DMS79 treated with DMSO at 0.1 percent for 48 hours (cell line): ENCODE results near the gene SLC37A4.
A peak's percentile ranks its signal among the peaks of the same experiment; 100 is the strongest.
"Not testable (repeated sequence)": the region's sequence is repeated elsewhere in the genome, so short reads cannot be mapped to it uniquely, and the experiment has no call there.

Source experiments
- DNase-seq: peaks from one replicate; lab custom pipeline; 2025; lab: John Stamatoyannopoulos, UW

Gene SLC37A4

DNA sequence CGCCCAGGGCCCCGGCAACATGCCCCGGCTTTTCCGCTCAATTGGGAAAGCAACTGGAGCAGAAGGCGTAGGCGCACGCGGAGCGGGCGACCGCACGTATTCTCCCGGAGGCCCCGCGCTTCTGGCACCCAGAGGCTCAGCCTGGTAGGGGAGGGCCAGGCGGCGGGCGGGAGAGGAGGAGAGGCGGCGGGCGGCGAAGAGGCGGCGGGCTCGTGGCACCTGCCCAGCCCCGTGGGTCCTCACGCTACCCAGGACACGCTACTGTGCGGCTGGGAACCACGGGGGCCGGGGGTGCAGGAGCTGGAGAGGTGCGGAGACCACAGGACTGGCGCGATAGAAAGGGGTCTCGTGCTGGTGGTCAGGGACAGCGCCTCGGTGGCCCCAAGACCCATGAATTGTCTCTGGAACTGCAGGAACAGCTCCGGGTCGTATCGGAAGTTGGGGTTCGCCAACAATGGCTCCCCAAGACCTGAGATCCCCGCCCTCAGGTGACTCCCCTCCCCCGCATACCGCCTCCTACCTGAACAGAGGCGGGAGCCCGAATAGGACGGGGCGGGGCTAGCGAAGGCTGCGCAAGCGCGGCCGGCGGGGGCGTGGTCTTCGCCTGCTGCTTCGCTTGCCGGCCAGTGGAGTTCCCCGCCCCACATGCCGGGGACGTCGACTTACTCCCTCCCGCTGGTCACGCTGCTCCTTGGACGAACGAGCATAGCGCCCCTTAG lies at the start of gene SLC37A4:
Gene SLC37A4, minus strand, starts transcription at position 549 of the 719 bp plus-strand sequence.
- peak; percentile 98 for DNase-seq

DNA sequence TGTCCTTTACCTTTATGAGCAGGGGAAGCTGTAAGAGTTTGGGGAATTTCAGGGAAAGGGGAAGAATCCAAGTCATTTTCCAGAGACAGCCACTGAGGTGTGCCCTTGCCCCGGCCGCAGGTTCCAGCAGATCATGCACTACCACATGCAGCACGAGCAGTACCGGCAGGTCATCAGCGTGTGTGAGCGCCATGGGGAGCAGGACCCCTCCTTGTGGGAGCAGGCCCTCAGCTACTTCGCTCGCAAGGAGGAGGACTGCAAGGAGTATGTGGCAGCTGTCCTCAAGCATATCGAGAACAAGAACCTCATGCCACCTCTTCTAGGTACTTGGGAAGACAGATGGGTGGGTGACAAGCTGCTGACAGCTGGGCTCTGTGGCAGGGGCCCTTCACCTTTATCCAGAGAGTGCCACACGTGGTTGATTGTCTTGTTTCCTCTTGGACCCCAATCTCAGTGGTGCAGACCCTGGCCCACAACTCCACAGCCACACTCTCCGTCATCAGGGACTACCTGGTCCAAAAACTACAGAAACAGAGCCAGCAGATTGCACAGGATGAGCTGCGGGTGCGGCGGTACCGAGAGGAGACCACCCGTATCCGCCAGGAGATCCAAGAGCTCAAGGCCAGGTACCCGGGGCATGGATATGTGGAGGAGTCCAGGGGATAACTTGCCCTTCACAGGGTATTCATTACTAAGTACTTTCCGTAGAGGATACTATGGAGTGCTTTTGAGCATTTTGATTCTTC lies 48.2 kb upstream of the SLC37A4 start:
- no peak for DNase-seq

DNA sequence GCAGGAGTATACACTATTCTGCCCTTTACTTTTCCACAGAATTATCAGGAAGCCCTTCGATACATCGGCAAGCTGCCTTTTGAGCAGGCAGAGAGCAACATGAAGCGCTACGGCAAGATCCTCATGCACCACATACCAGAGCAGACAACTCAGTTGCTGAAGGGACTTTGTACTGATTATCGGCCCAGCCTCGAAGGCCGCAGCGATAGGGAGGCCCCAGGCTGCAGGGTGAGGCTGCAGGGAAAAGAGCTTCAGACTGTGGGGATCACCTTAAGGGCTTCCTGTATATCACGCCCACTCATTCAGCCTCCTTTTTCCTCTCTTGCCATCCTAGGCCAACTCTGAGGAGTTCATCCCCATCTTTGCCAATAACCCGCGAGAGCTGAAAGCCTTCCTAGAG lies 47.2 kb upstream of the SLC37A4 start:
- DNase-seq: no peak

DNA sequence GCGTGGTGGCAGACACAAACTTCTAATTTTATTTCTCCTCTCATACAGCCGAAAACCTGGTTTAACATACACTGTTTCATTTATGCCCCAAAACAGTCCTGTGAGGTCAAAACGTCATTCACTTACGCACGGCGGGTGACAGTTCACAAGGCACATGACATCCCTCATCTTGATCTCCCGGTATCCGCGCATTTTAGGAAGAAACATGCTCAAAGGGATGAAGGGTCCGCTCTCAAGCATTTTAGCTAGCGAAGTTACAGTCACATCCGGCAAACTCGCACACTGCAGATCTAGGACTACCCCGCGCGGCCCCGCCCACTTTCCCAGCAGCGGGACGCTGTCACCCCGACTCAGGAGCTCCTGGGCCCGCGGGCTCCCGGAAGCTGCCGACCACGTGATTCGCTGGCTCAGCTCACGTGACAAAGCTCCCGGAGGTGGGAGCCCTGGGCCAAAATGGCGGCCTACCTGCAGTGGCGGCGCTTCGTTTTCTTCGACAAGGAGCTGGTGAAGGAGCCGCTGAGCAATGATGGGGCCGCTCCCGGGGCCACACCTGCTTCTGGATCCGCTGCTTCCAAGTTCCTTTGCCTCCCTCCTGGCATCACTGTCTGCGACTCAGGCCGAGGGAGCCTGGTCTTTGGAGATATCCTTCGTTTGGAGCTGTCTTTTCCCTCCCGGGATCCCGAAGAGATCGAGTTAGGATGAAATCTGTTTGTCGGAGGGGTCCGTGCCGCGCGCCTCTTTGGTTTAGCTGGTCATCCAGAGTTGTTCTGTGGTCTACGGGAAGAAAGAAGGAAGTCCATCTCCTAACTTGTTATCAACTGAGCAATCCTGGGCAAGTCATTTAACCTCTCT lies 36.9 kb upstream of the SLC37A4 start, which contains the start of gene VPS11:
Gene VPS11, plus strand, starts transcription at position 448 of the 852 bp plus-strand sequence. Its CDS starts 6 bp downstream, at position 454.
- DNase-seq: peak; percentile 95

DNA sequence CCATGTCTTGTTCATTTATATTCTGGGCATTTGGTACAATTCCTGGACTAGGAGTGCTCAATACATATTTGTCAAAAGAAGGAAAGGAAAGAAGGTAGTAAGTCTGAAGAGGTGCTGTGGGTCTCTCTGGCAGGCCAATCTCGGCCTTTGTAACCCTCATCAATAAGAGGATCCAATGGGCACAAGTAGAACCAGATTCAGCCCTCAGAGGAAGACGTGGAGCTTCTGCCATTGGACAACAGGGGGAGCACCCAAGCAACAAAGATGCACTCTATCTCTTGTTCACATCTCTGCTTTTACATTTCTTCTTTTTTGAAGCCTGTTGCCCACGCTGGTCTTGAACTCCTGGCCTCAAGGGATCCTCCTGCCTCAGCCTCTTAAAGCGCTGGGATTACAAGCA lies 34.7 kb upstream of the SLC37A4 start:
- DNase-seq: no peak

DNA sequence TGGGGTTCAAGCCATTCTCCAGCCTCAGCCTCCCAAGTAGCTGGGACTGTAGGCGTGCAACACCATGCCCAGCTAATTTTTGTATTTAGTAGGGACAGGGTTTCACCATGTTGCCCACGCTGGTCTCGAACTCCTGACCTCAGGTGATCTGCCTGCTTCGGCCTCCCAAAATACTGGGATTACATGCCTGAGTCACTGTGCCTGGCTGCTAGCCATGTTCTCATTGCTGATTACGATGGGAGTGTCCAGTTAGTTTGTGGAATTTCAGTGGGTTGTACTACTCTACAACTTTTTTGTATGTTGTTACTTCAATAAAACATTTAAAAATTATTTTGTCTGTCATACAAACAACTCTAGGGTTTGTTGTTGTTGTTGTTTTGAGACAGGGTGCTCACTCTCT lies 32.1 kb upstream of the SLC37A4 start:
- DNase-seq: no peak

DNA sequence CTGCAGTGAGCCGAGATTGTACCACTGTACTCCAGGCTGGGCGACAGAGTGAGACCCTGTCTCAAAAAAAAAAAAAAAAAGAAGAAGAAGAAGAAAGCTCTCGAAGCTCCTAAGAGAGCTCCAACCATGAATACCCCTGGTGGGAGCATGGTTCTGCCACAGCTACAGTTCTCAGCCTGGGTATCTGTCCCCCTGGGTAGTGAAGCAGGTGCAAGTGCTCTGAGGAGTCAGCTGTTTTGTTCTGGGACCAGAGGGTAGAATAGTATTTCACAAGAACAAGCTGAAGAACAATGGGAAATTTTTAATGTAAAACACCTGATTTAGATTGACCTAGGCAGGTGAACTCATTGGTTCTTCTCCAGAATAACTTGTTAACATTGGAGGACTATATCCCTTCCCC lies 30.6 kb upstream of the SLC37A4 start:
- no peak for DNase-seq

DNA sequence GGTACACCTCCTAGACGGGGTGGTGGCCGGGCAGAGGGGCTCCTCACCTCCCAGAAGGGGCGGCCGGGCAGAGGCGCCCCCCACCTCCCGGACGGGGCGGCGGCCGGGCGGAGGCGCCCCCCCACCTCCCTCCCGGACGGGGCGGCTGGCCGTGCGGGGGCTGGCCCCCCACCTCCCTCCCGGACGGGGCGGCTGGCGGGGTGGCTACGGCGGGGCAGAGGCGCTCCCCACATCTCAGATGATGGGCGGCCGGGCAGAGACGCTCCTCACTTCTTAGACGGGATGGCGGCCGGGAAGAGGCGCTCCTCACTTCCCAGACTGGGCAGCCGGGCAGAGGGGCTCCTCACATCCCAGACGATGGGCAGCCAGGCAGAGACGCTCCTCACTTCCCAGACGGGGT lies 28.5 kb upstream of the SLC37A4 start:
- DNase-seq: not testable (repeated sequence)

DNA sequence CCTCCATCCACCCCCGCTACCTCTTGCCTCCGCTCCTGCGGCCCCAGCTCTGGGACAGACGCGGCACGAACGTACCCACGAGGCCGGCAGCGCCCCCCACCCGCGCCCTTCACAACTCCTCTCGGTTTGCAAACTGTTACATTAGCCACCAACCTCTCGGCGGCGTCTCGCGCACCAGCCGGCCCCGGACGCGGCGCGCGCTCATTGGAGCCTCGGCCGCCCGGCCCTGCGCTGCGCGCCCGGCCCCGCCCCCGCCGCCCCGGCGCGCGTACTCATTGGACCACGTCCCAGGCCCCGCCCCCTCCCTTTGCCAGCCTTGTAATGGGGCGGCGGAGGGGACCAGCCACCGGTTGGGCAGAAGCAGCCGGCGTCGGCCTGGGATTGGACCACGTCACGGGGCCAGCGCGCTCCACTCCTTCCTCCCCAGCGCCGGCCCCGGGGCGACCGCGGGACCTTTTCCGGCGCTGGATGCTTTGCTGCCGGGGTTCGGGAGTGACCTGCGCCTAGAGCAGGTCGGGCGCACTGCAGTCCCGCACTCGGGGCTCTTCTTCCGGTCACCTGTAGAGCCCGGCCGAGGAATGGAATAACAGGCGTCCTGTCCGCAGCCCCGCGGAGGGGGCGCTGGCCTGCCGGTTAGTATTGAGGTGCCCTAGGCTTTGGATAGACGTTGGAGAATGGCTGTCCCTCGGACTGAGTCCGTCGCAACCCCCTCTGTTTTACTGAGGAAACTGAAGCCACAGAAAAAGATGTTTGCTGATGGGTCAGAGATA lies 26.5 kb upstream of the SLC37A4 start, which contains the start of gene HYOU1:
Gene HYOU1, minus strand, starts transcription at position 206 of the 770 bp plus-strand sequence. CDS start 1,045 bp downstream, outside the sequence.
- DNase-seq: peak; percentile 98

DNA sequence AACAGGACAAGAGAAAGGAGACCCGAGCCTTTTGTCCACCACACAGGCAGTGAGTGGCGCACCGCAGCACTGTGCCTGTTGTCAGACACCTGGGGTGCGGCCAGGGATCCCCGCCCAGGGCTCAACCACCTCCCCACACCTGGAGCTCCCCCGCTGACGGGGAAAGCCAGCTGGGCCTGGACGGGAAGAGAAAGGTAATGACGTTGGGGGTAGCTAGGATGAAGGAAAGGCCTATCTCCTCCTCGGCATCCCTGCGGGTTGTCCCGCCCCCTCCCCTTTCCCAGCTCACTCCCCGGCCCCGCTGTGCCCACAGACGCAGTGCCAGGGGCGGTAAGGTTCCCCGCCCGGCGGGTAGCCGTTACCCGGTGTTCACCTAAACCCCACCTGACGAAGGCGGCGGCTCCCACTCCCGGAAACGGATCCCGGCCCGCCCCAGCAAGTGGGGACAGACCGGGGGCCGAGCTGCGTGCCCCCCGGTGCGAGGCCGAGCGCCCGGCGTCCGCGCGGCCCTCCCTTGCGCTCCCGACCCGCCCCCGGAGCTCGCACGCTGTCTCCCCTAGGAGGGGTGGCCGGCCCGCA lies 25.8 kb upstream of the SLC37A4 start:
- no peak for DNase-seq

DNA sequence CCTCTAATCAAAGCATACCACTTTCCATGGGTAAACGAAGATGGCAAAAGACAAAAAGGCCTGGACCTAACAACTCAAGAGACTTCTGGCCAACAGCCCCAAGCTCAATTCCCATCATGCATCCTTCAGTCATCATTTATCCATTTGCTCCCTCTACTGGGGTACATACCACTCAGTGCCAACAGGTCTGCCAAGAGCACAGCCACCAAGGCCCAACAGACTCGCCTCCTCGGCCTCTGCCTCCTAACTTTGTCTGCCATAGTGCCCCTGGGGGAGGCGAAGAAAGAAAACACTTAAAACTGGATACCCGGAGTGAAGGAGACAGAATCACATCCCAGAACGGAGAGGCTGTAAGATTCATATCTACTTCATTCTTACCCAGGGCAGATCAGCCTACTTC lies 25.2 kb upstream of the SLC37A4 start:
- DNase-seq: peak; percentile 13

DNA sequence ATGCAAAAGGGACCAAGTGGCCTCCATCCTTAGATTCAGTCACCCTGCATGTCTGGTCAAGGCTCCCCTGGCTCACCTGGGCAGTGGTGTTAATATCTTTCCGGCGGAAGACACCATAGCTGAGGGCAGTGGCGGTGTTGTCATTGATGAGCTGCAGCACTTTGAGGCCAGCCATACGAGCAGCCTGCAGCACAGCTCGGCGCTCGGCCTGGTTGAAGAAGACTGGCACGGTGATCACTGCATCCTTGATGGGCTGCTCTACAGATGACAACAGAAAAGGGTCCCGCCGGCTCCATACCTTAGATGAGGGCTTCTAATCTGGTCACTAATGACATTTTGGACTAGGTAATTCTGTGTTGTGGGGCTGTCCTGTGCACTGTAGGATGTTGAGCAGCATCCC lies 23.7 kb upstream of the SLC37A4 start:
- DNase-seq: no peak

DNA sequence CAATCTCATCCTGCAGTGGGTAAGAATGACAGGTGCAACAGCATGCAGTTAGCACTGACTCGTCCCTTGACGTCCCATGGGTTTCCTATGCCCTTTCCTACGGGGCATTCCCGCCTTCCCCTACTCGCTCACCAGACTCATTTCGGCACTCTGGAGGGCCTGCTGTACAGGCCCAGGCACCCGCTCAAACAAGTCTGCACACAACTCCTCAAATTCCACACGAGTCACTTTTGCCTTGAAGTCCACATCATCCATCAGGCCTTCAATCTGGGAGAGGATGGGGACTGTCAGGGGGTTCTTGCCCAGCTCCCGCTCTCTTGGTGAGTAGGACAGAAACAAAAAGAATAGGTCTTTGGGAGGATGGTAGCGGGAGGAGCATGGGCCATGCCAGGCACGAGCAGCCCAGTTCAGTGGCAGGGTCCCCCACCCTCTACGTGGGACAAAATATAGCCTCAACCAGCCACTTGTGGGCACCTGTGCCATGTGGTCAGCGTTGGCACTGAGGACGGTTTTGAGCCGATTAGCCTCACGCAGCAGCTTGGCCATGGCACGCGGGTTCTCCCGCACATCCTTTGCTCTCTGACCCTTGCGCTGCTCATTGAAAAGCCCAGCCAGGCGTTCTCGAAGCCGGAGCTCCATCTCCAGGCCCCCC lies 21.6 kb upstream of the SLC37A4 start:
- no peak for DNase-seq

DNA sequence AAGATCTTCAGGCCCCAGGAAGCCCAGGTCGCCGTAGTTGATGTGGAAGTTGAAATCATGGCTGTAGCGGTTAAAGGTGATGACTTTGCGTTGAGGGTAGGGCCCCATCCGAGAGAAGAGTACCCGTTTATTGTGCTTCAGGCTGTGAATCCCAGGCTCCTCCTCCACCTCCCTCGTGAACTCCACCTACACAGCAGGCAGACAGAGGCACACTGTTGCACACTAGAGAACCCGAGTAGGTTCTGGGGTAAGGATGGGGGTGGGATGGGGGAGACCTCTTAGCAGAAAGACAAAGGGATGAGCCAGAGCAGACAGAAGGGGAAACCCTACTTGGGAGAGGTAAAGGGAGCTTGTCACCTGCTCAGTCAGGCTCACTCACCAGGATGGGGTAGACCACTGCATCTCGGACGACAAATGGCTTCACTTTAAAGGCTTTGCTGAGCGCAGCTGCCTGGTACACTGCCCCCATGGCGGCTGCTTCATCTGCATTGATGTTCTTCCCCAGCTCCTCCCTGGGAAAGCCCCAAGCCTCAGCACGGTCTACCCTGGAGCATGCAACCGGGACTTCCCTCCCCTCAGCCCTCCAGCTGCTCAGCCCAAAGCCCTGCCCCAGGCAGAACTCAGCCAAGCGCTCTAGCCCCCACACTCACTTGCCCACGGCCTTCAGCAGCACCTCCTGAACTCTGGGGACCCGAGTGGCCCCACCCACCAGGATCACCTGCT lies 20.9 kb upstream of the SLC37A4 start:
- DNase-seq: no peak

DNA sequence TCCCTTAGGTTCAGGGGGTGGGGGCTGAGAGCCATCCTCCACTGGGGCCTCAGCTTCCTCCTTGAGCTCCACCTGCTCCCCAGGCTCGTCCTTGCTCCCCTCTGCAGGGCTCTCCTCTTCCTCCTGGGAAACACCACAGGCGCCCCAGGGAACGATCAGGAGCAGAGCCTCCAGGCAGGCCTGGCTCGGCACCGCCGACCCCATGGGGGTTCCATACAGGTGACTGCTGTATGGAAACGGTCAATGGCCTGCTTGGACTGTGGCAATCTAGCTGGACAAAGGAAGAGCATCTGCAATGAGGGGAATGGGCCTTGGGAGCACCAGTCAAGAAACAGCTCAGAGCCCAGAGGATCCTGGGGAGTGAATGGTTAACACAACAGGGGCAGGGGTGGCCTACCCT lies 18.4 kb upstream of the SLC37A4 start:
- no peak for DNase-seq

DNA sequence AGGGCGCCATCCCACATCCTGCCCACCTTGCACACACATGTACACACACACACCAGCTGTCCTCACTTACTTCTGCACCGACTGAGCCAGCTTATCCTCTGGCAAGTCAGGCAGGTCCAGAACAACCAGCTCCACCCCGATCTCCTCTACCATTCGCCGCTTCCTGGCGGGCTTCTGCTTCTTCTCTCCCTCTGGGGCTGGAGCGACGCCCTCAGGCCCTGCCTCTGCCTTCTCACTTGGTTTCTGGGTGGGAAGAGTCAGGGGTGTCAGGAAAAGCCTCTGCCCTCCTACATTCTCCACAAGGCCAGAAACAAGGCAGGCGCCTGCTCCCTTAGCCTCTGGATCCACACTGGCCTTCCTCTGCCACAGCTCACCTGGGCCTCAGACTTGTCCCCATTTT lies 18.0 kb upstream of the SLC37A4 start:
- no peak for DNase-seq

DNA sequence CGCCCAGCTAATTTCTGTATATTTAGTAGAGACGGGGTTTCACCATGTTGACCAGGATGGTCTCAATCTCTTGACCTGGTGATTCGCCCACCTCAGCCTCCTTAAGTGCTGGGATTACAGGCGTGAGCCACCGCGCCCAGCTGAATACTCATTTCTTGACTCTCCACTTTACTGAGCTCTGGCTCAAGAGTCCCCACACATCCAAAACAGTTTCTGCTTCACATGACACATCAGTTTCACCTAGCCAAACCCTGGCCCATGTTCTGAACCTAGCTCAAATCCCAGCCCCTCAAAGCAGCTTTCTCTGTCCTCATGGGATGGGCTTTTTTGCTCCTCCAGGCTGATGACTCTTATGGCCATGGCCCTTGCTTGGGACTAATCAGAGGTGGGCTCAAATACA lies 16.5 kb upstream of the SLC37A4 start:
- no peak for DNase-seq

DNA sequence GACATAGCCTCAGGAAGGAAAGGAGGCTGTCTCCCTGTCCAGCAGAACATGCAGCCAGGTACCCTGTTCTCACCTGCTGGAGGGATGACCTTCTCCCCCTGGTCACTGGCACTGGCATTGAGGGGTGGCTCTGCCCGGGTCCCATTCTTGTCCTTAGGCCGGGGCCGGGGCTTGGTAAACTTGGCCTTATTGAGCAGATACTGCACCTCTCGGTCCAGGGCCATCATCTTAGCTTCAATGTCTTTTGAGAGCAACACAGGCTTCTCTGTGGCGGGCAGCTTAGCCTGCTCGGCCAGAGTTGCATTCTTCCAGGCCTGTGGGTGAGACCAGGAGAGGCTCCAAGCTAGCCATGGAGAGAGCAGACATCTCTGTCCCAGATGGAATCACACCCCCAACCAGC lies 15.8 kb upstream of the SLC37A4 start:
- no peak for DNase-seq

DNA sequence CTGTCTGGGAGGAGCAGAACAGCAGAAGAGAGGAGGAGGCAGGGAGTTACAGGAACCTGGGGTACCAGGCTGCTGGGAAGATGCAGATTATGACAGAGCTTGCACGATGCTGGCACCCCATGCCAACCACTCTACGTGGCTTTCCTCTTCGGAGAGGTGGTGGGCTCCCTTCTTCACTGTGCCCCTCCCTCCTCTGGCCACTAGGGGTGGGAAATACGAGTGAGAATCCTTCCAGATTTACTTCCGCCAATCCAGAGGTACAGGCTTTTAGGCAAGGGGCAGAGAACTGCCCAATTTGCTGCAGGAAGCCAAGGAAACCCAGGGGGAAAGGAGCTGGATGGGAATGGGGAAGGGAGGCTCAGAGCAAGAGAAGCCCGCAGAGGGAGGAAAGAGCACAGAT lies 14.0 kb upstream of the SLC37A4 start:
- no peak for DNase-seq

DNA sequence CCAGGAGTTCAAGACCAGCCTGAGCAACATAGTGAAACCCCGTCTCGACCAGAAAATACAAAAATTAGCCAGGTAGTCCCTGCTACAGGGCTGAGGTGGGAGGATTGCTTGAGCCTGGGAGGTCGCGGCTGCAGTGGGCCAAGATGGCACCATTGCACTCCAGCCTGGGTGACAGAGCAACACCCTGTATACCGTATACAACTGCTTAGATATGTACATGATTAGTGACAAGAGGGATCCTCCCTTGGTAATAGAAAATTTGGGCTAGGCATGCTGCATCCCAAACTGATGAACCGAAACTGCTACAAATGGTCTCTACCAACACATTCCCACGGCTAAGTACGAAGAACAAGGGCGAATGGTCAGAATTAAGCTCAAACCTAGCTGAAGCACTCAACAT lies 12.2 kb upstream of the SLC37A4 start:
- DNase-seq: no peak
